IPS-20b (cell line): ENCODE measurements around the gene NNT.
"Not testable (repeated sequence)": the region's sequence is repeated elsewhere in the genome, so short reads cannot be mapped to it uniquely, and the experiment has no call there.

Experiments
- H3K27ac ChIP-seq: one replicate; pipeline ENCODE4 v1.5.1; 2013; ENCODE audit warnings: low read length
- H3K27me3 ChIP-seq: 2 replicates; pipeline ENCODE4 v1.6.1; 2013; ENCODE audit warnings: mild to moderate bottlenecking, low read length, inconsistent platforms; ENCODE audit not compliant: insufficient read depth
- H3K36me3 ChIP-seq: 2 replicates; pipeline ENCODE4 v1.6.1; 2013; ENCODE audit warnings: low read depth, mild to moderate bottlenecking, inconsistent platforms, low read length, moderate library complexity; ENCODE audit not compliant: insufficient read depth
- H3K4me1 ChIP-seq: 2 replicates; pipeline ENCODE4 v1.6.1; 2013; ENCODE audit warnings: mild to moderate bottlenecking, control low read depth, inconsistent platforms, low read length, moderate library complexity; ENCODE audit not compliant: insufficient read depth
- H3K4me3 ChIP-seq: 2 replicates; pipeline ENCODE4 v1.5.1; 2013; ENCODE audit warnings: mild to moderate bottlenecking, low read length, inconsistent platforms
- H3K9ac ChIP-seq: 2 replicates; pipeline ENCODE4 v1.6.1; 2013; ENCODE audit warnings: low read depth, mild to moderate bottlenecking, inconsistent platforms, low read length, moderate library complexity
- H3K9me3 ChIP-seq: 2 replicates; pipeline ENCODE4 v1.6.1; 2013; ENCODE audit warnings: mild to moderate bottlenecking, low read depth, low read length, inconsistent platforms; ENCODE audit not compliant: insufficient read depth

NNT gene

GRCh38 chr5:43567967-43568366, 35.0 kb upstream of the NNT start:
- Histone ChIP-seq H3K4me3 (no peak overlapping the region), H3K9ac (no peak overlapping the region), H3K36me3 (no peaks in the 10 kb centered on the region), H3K27ac (no peak overlapping the region), H3K9me3 (no peaks in the 10 kb centered on the region), H3K27me3 (no peaks in the 10 kb centered on the region), H3K4me1 (no peaks in the 10 kb centered on the region)

GRCh38 chr5:43569236-43569746, 33.7 kb upstream of the NNT start:
- H3K27me3 ChIP-seq = no peaks in the 10 kb centered on the region
- H3K9me3 ChIP-seq = no peaks in the 10 kb centered on the region
- no peaks in the 10 kb centered on the region for H3K4me1 ChIP-seq
- H3K9ac ChIP-seq = no peak overlapping the region
- H3K27ac ChIP-seq = no peak overlapping the region
- H3K36me3 ChIP-seq = no peaks in the 10 kb centered on the region
- no peak overlapping the region for H3K4me3 ChIP-seq

GRCh38 chr5:43570450-43571158, 32.4 kb upstream of the NNT start:
- Histone ChIP-seq H3K36me3 (no peaks in the 10 kb centered on the region), H3K4me1 (no peaks in the 10 kb centered on the region), H3K9ac (no peak overlapping the region), H3K27ac (no peak overlapping the region), H3K4me3 (no peak overlapping the region), H3K27me3 (no peaks in the 10 kb centered on the region), H3K9me3 (no peaks in the 10 kb centered on the region)

GRCh38 chr5:43571237-43571636, 31.7 kb upstream of the NNT start:
- H3K9me3 ChIP-seq = no peaks in the 10 kb centered on the region
- no peak overlapping the region for H3K27ac ChIP-seq
- no peak overlapping the region for H3K9ac ChIP-seq
- no peaks in the 10 kb centered on the region for H3K4me1 ChIP-seq
- H3K36me3 ChIP-seq = no peaks in the 10 kb centered on the region
- H3K27me3 ChIP-seq = no peaks in the 10 kb centered on the region
- no peak overlapping the region for H3K4me3 ChIP-seq

- no peak overlapping the region for H3K27ac ChIP-seq
- H3K36me3 ChIP-seq = no peaks in the 10 kb centered on the region
- H3K4me1 ChIP-seq = no peaks in the 10 kb centered on the region
- no peak overlapping the region for H3K4me3 ChIP-seq
- H3K27me3 ChIP-seq = no peaks in the 10 kb centered on the region
- no peak overlapping the region for H3K9ac ChIP-seq
- no peaks in the 10 kb centered on the region for H3K9me3 ChIP-seq
These were observed 30.6 kb upstream of the NNT start for GRCh38 chr5:43572357-43572756.

GRCh38 chr5:43573058-43573457, 29.9 kb upstream of the NNT start:
- H3K36me3 ChIP-seq = no peaks in the 10 kb centered on the region
- H3K4me1 ChIP-seq = no peaks in the 10 kb centered on the region
- H3K9me3 ChIP-seq = no peaks in the 10 kb centered on the region
- H3K27me3 ChIP-seq = no peaks in the 10 kb centered on the region
- H3K27ac ChIP-seq = no peak overlapping the region
- no peak overlapping the region for H3K9ac ChIP-seq
- H3K4me3 ChIP-seq = no peak overlapping the region

GRCh38 chr5:43580402-43581210, 22.4 kb upstream of the NNT start:
- not testable (repeated sequence) for H3K4me1 ChIP-seq, H3K27ac ChIP-seq, H3K27me3 ChIP-seq, H3K9me3 ChIP-seq, H3K9ac ChIP-seq, H3K4me3 ChIP-seq, H3K36me3 ChIP-seq

GRCh38 chr5:43581398-43581797, 21.6 kb upstream of the NNT start:
- peaks cover 10% of the 10 kb centered on the region; the same call in 1 of the 2 replicates for H3K9me3 ChIP-seq
- no peaks in the 10 kb centered on the region for H3K36me3 ChIP-seq
- no peaks in the 10 kb centered on the region for H3K27me3 ChIP-seq
- no peak overlapping the region for H3K4me3 ChIP-seq
- no peaks in the 10 kb centered on the region for H3K4me1 ChIP-seq
- H3K27ac ChIP-seq = no peak overlapping the region
- no peak overlapping the region for H3K9ac ChIP-seq

- H3K9ac ChIP-seq = no peak overlapping the region
- no peaks in the 10 kb centered on the region for H3K27me3 ChIP-seq
- peaks cover 10% of the 10 kb centered on the region; the same call in 1 of the 2 replicates for H3K9me3 ChIP-seq
- H3K27ac ChIP-seq = no peak overlapping the region
- no peaks in the 10 kb centered on the region for H3K4me1 ChIP-seq
- no peak overlapping the region for H3K4me3 ChIP-seq
- H3K36me3 ChIP-seq = no peaks in the 10 kb centered on the region
These were observed 20.6 kb upstream of the NNT start for GRCh38 chr5:43582082-43583005.

- Histone ChIP-seq H3K4me1 (no peaks in the 10 kb centered on the region), H3K9ac (no peak overlapping the region), H3K9me3 (peaks cover 10% of the 10 kb centered on the region; the same call in 1 of the 2 replicates), H3K27me3 (no peaks in the 10 kb centered on the region), H3K4me3 (no peak overlapping the region), H3K36me3 (no peaks in the 10 kb centered on the region), H3K27ac (no peak overlapping the region)
These were observed 19.3 kb upstream of the NNT start for GRCh38 chr5:43583724-43584123.

GRCh38 chr5:43584166-43584699, 18.7 kb upstream of the NNT start:
- H3K9ac ChIP-seq = no peak overlapping the region
- H3K27ac ChIP-seq = no peak overlapping the region
- H3K4me3 ChIP-seq = no peak overlapping the region
- H3K27me3 ChIP-seq = no peaks in the 10 kb centered on the region
- peaks cover 10% of the 10 kb centered on the region; the same call in 1 of the 2 replicates for H3K9me3 ChIP-seq
- H3K4me1 ChIP-seq = no peaks in the 10 kb centered on the region
- H3K36me3 ChIP-seq = no peaks in the 10 kb centered on the region
